GM19395 (cell line): ENCODE data around the gene MAP3K15.

Source experiments
- ATAC-seq: cut with Tn5 transposase; IDR thresholded peaks from one replicate; pipeline ENCODE4 v1.9.1; 2021; ENCODE audit warnings: mild to moderate bottlenecking, moderate library complexity; ENCODE audit not compliant: unreplicated experiment

MAP3K15 gene

DNA sequence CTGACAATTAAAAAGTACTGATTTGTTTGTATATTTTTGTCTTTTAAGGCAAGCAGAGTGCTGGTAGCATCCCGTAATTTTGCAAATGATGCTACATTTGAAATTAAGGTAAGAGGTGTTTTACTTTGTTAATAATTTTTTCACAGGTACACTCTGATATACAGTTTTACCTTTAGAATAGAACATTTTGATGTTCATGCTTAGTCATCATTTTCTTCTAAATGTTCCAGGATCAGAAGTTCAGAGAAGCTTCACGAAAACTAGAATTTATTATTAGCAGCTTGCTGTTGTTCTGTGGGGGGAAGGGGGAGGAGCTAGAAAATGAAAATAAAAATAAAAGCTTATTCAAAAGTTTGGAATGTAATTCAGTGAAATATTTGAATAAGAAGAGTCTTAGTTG, 166.0 kb downstream of the MAP3K15 start:
- no peak for ATAC-seq

DNA sequence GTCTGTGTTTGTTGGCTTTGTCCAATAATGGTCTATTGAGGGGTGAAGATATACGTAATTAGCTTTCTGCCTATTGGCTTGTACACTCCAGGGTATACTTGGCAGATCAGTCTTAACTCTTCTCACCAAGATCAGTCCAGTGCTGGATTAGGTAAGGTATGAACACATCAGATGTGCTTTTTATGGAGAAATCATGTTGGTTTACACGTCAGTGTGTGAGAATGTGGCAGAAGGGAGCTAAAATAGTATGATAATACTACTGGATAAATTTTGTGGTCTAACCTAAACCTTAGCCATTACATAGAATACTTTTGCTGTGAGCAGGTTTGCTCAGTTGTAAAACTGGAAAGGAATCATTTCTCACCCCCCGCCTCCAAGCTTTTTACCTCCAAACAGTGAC, 167.4 kb downstream of the MAP3K15 start:
- ATAC-seq, result no peak

DNA sequence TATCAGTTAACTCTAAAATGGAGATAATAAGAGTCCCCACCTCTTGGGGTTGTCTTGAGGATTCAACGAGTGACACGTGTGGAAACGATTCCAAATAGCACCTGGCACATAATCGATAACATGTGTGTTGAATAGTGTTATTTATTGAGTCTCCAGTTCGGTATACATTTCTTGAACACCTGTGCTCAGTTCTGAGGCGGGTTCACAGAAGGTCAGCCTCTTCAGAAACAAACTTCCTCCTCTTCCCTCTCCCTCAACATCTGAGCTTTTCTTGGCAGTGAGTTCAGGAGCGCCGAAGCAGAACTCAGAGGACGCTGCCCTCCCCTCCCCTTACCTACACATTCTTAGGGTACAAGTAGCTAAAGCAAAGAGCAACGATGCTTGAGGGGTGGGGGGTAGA, 170.6 kb downstream of the MAP3K15 start:
- ATAC-seq, result no peak

DNA sequence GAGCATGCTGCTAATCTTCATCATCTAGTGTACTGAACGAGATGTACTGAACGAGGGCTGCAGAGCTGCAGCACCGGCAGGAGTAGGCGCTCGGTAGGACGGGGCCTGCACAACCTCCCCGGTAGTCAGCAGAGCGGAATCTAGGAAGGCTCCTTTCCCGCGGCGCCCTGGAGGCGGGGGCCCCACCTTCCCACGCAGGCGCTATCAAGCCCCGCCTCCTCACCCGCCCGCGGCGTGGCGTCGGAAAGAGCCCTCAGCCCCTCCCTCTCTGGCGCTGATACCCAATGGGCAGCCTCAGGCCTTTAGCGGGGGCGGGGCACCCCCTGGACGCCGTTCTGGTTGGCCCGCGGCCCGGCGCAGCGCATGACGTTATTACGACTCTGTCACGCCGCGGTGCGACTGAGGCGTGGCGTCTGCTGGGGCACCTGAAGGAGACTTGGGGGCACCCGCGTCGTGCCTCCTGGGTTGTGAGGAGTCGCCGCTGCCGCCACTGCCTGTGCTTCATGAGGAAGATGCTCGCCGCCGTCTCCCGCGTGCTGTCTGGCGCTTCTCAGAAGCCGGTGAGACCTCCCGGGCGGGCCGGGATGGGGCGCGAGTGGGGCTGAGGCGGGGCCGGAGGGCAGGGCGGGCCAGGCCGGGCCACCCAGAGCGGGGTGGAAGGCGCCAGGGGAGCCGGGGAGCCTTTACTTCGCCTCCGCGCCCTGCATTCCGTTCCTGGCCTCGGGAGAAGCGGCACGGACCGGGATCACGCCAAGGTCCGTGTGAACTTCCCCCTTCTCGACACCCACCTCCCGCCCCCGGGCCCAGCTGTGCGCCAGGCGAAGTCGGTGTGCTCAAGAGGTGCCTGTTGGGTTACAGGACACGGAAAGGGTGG, 171.5 kb downstream of the MAP3K15 start, which contains the start of gene PDHA1:
TSS of gene PDHA1 (plus strand) at position 393 of the 874 bp plus-strand sequence. CDS start at position 504, 111 bp downstream.
- ATAC-seq, result peak; percentile 98

DNA sequence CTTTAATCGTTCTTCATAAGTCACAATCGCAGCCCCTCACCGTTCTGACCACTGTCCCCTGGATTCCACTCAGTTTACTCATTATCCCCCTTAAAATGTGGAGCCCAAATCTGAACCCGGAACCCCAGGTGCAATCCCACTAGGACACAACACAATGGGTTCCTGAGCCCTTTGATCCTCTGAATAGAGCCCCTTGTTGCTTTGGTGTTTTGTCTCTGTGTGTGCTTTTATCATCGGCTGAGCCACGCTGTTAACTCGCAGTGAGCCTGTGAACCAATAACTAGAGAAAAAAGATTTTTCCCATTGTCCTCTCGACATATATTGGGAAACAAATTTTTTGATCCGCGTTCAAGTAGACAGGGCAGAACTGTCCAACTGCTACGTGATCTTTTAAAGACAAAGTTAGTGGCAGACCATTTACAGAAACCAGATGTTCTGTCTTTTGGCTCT, 172.2 kb downstream of the MAP3K15 start:
- no peak for ATAC-seq

DNA sequence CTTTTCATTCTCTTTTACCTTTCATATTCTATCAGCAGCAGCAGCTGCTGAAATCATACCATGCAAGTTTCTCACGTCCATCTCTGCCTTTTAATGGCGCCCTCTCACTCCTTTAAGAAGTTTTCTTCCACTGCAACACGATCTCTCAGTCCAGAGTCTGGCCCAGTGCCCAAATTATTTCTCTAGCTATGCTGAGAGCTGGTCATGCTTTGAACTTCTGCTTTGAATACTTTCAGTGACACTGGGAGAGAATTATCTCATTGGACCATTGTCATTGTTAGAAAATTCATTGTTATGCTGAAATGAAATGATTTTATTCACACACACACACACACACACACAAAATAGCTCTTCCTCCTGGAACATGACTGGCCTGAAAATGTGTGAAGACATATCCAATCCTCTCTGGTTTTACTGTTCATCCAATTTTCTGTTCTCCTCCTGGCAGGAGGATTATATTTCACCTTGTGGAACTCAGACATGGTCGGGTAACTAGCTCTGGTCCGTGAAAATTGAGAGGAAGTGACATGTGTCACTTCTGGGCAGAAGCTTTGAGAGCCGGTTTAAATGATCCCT, 172.9 kb downstream of the MAP3K15 start:
- no peak for ATAC-seq

DNA sequence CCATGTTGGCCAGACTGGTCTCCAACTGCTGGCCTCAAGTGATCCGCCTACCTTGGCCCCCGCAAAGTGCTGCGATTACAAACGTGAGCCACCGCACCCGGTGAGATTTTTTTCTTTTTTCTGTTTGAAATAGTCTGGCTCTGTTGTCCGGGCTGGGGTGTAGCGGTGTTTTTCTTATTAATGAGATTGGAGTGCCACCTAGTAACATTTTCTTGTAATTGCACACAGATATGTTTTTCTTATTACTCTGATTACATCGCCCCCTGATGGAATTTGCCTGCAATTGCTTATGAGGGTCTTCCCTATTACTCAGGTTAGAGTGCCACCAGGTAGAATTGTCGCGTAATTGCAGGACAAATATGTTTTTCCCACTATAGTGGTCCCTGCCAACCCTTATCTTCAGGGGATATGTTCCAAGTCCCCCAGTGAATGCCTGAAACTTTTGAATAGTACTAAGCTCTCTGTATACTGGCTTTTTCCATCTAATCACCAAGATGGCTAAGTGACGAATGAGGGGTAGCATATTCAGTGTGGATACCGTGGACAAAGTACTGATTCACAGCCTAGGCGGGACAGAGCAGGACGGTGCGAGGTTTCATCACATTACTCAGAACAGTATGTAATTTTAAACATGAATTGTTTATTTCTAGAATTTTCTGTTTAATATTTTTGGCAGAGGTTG, 180.2 kb downstream of the MAP3K15 start:
- ATAC-seq, result no peak

DNA sequence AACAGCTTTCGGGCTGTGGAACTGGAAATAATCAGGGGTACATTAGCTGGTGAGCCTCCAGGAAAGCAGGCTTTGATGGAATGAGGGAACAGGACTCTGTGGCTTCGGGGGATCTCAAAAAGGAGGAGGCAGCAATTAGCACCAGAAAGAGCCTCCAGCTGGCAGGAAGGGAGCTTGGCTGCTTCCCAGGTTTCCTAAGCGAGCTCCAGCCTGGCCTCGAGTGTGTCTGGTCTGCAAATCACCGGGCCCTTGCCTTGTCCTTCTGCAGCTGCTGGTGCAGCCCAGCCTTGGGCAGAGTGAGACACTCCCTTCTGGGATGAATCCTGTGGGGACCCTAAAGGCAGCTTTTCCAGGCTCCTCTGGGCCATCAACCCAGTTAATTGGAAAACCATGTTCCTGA, 182.3 kb downstream of the MAP3K15 start:
- ATAC-seq, result no peak

DNA sequence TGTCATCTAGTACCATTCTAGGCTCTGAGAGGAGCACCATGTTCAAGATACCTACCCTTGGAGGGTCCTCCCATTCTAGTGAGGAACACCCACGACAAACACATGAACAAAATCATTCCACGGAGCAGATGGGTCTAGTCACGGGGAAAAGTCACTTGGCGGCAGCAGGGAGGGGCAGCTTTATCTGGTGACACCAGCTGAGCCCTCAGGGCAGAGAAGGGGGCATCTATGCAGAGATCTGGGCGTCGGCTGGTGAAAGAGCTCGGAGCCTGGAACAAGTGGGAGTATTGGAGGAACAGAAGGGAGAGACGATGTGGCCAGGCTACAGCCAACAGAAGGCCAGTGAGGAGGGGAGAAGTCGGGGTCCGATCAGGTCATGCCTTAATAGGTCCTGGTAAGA, 183.5 kb downstream of the MAP3K15 start:
- no peak for ATAC-seq

DNA sequence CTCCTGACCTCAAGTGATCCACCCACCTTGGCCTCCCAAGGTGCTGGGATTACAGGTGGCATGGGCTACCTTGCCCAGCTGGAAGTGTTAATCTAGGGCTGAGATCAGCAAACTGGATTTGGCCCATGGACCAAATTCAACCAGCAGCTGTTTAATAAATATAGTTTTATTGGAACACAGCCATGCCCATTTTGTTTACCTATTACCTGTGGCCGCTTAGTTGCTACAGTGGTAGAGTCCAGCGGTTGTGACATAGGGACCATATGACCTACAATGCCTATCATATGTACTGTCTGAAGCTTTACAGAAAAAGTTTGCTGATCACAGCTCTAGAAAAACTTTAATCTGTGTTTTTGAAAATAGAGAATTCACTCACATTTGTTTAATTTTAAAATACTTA, 188.7 kb downstream of the MAP3K15 start:
- ATAC-seq, result no peak
